HG03521 (cell line): ENCODE results near the gene NLE1.
"Not testable (repeated sequence)": the region's sequence is repeated elsewhere in the genome, so short reads cannot be mapped to it uniquely, and the experiment has no call there.

Experiments
- ATAC-seq: cut with Tn5 transposase; IDR thresholded peaks from one replicate; pipeline ENCODE4 v1.9.1; 2021; ENCODE audit warnings: mild to moderate bottlenecking, moderate library complexity; ENCODE audit not compliant: unreplicated experiment

NLE1 gene

DNA sequence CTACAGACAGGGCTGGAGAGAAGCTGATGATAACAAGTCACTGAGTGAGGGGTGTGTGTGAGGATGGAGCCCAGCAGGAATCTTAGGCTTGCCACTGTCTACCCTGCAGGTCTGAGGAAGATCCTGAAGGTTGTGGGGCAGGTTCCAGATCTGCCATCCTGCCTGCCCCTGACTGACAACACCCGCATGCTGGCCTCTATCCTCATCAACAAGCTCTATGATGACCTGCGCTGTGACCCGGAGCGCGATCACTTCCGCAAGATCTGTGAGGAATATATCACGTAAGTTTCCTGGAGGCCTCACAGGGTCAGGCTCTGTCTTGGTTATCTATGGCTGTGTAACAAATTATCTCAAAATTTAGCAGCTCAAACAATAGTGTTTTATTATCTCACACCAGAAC lies 21.8 kb upstream of the NLE1 start:
- no peak for ATAC-seq

DNA sequence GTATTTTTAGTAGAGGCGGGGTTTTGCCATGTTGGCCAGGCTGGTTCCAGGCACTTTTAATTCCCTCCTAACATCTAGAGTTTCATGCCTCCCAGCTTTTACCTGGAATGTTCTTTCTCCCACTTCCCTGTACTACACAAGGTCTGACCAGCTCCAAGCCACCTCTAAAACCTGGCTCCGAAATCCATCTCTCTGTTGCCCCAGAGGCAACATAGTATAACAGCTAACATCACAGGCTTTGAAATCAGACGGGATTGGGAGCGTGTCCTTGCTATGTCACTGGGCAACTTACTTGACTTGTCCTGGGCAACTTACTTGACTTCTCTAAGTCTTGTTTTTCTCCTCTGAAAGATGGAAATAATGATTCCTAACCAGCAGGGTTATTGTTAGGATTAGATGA lies 20.7 kb upstream of the NLE1 start:
- no peak for ATAC-seq

DNA sequence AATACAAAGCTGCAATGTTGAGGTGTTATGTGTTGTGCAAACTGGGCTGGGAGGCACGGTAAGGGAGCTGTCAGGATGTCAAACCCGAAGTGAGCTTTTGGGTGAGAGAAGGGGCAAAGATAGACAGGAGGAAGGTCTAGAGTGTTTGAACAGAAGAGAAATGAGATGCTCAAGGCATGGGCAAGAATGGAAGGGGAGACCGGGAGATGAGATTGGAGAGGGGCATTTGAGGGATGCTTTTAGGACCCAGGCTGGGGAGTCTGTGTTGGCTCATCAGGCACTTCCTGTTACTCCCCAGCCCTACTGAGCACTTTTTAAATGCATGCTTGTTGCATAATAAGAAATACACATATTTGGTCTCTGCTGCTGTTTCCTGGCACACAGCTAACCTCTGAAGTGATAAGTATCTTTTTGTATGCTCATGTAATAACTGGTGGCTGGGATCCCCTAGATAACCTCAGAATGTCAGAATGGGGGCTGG lies 19.2 kb upstream of the NLE1 start:
- ATAC-seq = no peak

DNA sequence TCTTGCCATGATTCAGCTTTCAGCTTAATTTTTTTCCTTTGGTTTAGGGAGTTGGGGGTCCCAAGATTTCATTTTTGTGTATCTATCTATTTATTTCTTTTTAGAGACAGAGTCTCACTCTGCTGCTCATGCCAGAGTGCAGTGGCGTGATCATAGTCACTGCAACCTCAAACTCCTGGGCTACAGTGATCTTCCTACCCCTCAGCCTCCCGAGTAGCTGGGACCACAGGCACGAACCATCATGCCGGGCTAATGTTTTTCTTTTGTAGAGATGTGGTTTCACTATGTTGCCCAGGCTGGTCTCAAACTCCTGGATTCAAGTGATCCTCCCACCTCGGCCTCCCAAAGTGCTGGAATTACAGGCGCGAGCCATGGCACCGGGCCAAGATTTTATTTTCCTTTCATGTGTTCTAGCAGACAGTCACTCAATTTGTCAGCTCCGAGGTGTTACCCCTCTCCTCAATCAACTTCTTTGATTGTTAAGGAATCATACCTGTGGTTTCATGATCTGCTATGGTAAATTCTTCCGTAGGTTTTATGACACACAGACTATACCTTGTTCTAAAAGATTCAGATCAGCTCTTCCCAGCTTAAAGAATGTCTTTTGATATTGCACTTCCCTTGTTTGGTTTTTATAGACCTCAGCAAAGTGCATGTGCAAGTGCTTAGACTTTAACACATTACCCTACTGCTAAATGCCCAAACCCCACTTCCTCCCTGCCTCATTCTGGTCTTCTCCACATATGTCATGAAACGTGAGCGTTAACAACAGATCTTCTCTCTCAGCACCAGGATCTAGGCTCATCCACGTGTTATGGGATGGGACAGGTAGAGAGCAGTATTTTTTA lies 18.5 kb upstream of the NLE1 start:
- ATAC-seq = no peak

DNA sequence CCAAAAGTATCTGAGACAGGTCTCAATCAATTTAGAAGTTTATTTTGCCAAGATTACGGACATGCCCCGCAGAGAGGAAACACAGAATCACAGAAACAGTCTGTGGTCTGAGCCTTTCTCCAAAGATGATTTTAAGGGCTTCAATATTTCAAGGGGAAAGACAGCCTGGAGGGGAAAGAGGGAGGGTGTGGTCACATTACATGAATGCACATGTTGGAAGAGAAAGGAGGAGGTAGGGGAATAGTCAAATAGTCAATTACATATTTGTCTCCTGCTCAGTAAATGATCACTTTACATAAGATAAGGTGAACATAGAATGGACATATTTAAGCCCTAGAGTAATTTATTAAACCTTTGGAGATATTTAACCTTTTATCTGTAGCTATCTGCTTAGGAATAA lies 17.8 kb upstream of the NLE1 start:
- no peak for ATAC-seq

DNA sequence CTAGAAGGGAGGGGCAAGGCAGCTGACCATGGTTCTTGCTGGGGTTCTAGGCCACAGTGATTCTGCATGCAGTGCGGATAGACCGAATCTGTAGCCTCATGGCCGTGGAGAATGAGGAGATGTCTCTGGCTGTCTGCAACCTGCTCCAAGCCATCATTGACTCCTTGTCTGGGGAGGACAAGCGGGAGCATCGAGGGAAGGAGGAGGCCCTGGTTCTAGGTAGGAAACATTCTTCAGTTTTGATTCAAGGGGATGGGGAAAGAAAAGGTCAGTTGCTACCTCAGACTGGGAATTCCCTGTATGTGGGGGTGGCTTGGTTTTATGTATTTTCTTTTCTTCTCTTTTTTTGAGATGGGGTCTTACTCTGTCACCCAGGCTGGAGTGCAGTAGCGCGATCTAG lies 13.1 kb upstream of the NLE1 start:
- no peak for ATAC-seq

DNA sequence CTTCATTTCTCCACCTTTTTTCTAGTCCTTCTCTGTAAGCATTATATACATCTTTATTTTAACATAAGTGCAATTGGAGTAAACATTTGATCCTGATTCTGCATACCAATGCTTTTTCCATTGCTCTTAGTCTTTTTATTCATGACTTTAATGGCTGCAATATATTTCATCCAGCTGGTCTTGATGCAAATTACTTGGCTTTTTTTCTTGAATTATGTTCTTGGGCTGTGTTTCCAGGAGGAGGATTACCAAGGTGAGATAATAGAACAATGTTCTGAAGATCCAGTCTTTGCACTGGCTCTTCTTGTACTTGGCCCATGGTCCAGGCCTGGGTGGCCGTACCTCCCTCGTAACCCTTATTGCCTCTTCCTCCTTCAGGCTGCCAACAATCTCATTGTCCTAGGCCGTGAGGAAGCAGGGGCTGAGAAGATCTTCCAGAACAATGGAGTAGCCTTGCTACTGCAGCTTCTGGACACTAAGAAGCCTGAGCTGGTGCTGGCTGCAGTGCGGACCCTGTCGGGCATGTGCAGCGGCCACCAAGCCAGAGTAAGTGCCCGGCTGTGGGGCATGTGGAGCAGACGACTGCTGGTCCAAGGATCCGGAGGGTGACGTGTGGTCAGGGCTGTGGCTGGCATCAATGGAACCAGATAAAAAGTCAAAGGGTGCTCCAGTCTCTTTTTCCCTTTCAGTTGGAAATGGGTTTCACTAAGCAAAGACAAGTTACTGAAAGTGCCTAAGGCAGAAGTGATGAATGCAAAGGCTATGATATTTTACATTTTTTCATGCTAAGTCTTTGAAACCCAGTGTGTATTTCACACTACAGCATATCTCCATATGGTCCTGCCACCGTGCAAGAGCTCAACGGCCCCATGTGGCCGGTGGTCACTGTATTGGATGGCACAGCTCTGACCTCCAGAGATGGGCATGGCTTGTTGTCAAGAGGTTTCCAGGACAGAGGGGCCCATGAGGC lies 12.4 kb upstream of the NLE1 start:
- ATAC-seq = no peak

DNA sequence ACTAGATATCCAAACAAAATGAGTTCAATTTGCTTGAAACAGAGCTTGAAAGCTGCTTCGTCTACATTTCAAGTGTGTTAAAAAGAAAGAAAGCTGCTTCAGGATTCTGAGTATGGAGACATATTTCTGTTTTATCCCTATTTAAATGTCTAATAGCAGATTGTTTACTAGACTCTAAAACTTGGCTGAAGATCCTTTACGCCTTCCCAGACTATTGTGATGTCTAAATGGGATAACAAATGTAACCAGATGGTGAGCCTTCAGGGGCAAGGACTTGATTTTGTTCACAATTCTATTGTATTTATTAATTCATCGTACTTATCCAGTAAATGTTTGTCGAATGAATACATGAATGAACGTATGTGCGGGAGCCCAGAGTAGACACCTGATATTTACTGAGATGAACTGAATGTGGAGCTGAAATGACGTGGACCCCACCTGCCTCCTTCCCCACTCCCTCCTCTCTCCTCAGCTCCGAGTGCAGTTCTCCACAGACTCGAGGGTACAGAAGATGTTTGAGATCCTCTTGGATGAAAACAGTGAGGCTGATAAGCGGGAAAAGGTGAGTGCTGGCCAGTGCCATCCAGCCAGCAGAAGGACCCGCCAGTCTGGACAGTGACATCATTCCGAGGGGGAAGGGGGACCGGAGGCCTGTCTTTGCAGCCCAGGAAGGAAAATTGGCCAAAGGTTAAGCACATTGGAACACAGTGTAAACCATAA lies 10.5 kb upstream of the NLE1 start:
- ATAC-seq = no peak

DNA sequence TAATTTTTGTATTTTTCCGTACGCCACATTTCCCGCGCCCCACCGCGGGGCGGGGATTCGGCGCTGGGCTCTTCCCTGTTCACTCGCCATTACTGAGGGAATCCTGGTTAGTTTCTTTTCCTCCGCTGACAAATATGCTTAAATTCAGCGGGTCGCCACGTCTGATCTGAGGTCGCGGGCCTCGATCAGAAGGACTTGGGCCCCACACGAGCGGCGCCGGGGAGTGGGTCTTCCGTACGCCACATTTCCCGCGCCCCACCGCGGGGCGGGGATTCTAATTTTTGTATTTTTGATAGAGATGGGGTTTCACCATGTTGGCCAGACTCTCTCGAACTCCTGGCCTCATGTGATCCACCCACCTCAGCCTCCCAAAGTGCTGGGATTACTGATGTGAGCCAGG lies 9.0 kb upstream of the NLE1 start:
- ATAC-seq = not testable (repeated sequence)

DNA sequence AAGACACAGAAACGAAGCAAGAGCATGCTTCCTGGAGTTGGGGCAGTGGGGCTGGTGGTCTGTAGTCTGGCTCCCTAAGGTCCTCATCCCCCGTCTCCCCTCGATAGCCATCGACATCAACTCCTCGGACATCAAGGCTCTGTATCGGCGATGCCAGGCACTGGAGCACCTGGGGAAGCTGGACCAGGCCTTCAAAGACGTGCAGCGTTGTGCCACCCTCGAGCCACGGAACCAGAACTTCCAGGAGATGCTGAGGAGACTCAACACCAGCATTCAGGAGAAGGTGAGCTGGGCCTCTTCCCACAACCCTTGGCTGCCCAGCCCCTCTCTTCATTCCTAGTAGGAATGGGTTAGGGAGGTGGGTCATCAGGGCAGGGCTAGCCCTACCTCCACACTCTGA lies 7.8 kb upstream of the NLE1 start:
- no peak for ATAC-seq

DNA sequence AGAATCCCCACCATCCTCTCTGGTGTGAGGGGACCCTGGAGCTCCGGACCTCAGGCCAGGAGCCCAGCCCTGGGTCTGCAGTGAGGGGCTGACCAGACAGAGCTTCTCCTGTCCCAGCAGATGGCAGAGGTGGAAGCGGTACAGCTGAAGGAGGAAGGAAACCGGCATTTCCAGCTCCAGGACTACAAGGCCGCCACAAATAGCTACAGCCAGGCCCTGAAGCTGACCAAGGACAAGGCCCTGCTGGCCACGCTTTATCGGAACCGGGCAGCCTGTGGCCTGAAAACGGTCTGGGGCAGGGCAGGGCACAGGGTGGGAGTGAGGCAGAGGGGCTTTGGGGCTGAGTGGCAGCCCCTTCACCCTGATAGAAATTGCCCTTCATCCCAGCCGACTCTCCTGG lies 6.0 kb upstream of the NLE1 start:
- no peak for ATAC-seq

DNA sequence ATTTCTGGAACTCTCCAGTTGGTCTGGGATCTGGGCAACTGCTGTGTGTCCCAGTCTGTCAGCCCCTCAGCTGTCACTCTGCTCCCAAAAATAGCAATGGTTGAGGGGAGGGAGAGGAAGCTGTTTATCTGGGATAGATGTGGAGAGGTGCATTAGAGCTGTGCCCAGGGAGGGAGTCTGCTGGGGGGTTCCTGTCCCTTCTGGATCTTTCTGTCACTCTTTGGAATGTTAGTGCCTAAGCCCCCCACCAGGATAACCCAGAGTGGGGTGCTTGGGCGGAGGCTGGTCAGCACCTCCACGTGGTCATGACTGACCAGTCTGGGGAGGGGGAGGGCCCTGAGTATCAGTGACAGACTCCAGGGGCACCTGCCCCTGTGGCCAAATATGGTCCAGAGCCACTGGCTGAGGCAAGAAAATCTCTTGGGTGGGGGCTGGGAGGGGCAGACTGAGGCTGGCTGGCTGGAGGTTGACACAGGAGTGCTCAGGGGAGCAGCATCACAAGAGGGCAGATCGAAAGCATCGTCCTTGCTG lies 5.3 kb upstream of the NLE1 start, which contains the start of gene UNC45B:
Gene UNC45B, plus strand, starts transcription at position 443 of the 531 bp plus-strand sequence. CDS start 447 bp downstream, outside the sequence.
- no peak for ATAC-seq

DNA sequence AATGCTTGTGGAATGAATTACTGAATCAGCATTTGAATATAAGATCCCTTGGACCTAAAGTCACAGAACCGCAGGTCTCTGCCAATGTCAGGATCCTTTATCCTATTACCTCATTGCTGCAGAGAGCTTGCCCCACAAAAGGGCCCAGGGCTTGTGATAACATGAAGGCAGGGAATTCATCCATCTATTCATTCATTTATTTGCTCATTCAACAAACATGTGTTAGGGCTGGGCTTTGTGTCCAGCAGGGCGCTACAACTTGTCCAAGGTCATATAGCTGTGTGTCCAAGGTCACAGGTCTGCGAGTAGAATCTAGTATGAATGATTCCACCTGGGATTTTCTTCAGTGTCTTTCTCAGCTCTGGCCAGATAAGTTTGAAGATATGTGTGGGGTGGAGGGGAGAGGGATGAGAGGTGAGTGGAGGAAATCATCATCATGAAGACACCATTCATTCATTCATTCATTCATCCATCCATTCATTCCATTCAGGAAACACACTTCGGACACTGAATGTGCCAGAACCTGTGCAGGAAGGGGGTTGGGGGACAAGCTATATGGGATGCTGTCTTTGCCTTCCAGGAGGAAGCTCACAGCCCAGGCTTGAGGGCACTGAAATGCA lies 4.2 kb upstream of the NLE1 start:
- no peak for ATAC-seq

DNA sequence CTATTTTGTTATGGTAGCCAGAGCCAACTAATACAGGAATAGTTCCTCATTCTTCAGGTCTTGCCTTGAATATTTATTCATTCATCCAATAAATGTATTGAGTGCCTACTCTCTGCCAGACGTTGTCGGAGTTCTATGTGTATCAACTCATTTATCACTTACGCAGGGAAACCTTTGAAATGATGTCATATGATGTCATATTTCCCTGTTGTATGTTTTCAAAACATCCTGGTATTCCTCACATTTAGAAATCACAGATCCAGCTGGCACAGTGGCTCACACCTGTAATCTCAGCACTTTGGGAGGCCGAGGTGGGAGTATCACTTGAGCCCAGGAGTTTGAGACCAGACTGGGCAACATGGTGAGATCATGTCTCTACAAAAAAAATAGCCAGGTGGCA lies 2.7 kb upstream of the NLE1 start:
- no peak for ATAC-seq

DNA sequence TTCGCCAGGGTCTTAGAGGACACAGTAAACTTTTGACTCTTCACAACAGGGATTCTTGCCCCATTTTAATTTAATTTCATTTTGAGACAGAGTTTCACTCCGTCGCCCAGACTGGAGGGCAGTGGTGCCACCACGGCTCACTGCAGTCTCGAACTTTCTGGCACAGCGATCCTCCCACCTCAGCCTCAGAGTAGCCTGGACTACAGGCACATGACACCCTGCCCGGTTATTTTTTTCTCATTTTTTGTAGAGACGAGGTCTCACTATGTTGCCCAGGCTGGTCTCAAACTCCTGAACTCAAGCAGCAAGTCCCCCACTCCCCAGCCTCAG lies 329 bp upstream of the NLE1 start:
- ATAC-seq = no peak

DNA sequence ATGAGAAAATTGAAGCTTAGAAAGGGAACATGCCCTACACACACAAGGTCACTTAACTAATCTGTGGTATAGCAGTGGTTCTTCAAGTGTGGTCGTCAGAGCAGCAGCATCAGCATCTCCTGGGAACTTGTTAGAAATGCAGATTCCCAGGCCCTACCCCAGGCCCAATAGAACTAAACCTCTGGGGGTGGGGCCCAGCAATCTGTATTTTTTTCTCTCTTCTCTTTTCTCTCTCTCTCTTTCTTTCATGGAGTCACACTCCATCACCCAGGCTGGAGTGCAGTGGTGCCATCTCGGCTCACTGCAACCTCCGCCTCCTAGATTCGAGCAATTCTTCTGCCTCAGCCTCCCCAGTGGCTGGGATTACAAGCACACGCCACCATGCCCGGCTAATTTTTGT lies 3.9 kb downstream of the NLE1 start:
- no peak for ATAC-seq

DNA sequence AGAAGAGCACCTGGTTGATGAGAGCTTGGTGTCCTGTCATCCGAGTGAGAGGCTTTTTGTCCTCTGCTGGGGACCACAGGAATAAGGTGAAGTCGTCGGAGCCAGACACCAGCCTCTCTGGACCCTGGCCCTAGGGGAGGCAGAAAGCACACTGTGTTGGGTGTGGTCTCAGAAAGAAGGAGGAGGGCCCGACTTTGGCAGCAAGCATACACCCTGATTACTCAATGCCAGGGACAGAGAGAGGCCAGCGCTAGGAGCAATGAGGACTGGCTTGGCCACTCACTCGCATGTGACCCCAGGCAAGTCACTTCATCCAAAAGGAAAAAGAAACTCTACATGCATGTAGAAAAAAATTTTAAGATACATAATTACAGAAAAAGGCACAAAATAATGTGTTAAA lies 6.8 kb downstream of the NLE1 start:
- no peak for ATAC-seq

DNA sequence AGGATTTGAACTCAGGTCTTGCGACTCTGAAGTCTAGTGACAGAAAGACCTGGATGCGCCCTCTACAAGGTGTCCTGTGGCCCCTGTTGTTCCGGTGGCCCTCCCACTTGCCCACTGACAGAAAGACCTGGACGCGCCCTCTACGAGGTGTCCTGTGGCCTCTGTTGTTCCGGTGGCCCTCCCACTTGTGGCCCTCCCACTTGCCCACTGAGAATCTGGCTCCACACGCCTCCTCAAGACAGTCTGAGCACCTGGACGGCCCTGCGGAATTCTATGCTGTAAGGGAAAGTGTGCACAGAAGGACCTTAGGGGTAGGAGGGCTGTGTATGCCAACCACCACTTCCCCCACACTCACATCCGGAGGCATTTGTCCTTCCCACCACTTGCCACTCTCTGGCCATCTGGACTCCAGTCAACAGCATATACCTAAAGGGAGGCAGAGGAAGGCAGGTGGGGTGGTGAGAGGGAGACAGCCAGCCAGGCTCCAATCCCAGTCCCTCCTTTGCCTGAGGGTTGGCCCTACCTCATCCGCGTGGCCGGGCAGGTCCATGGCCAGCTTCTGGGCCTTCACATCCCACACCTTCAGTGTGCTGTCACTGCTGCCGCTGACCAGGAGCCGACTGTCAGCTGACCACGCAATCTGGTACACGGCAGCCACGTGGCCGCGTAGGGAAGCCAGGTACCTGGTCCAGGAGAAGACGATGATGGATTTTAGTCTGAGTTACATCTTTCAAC lies 9.1 kb downstream of the NLE1 start:
- ATAC-seq = no peak

DNA sequence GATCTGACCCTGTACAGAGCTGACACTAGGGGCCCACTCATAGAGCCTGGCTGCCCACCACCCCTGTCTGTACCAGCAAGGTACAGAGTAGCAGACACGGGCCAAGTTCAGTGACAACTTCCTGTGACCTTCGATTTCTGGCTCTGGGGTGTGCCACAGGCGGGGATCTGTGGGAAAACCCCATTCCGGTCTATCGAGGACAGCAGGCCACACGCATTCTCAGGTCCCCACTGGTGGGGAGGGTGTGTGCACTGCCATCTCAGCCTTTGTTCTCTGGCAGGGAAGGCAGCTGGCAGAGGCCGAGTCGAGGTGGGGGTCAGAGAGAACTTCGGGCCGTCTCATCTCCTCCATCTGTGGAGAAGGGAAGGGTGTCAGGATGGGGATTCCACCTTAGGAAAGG lies 10.0 kb downstream of the NLE1 start:
- no peak for ATAC-seq

DNA sequence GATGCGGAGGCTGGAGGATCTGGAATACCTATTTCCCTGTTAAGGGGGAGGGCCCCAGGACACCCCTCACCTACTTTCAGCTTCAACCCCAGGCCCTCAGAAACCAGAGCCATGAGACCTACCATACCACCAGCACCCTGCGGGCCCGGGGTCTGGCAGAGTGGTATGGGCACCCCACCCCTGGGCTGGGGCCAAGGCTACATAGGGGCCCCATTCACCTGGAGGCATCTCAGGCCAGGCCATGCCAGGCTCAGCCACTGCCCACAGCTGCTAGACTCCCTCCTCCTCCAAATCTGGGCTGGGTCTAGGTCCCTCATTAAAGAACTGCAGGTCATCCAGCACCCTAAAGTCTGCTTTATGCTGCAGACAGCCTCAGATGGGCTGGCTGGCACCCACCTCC lies 11.7 kb downstream of the NLE1 start:
- no peak for ATAC-seq
